NCI-H1436 (cell line): Measurements from ENCODE around the gene RARS1.

ENCODE experiments used
- DNase-seq: peaks from one replicate; lab custom pipeline; 2025; lab: John Stamatoyannopoulos, UW

Gene RARS1

GRCh38 chr5:168486136-168486879, at the start of gene RARS1:
RARS1 (plus strand) TSS chr5:168486471; CDS start chr5:168486499, 28 bp downstream.
- DNase-seq: peak; percentile 66

GRCh38 chr5:168438349-168438748, 47.9 kb upstream of the RARS1 start:
- DNase-seq: no peak

- no peak for DNase-seq
These were observed 42.7 kb upstream of the RARS1 start for GRCh38 chr5:168443533-168443932.

DNA sequence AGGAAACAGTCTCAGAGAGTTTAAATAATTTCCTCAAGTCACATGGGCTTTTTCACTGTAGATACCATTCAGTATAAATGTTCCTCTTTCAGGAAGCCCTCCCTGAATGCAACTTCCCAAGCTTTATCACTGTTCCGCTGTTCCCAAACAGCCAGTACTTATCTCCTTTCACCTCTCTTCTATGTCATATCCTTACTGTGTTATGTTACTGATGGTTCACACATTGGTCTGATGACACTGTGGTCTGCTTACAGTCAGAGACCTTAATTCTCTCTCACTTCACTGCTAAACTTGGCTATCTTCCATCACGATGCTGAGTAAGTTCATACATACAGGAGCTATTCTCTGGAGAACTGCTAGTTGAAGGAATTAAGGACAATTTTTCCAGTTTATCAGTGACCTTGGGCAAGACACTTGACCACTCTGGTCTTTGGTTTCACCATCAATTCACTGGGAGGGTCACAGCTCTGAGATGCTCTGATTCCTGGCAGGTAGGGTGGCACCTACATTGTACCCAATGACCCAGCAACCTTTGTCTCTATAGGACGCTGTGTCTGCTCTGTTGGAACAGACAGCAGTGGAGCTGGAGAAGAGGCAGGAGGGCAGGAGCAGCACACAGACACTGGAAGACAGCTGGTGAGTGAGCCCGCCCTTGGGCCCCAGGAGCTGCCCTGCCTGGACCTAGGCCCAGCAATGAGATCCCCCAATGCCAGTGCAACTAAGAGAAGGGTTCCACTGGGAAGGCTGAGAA, 42.1 kb upstream of the RARS1 start:
- DNase-seq: no peak

- DNase-seq: no peak
These were observed 39.2 kb upstream of the RARS1 start for GRCh38 chr5:168446983-168447619.

DNA sequence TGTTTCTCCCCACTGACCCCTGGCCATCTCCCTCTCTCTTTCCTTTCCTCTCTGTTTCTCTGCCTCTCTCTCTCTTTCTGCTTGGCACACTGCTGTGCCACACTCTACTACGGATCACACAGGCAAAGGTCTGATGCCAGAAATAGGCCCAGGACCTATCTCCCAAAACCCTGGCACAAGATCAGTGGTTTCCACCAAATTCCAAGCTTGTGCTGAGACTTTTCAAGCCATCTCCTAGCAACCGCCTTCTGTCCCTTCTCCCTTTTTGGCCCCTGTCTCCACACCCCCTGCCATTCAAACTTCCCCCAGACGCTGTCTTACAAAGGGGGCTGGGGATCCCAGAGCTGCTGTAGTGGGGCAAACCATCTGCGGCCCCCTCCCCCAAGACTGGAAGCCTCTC, 38.5 kb upstream of the RARS1 start:
- no peak for DNase-seq

DNA sequence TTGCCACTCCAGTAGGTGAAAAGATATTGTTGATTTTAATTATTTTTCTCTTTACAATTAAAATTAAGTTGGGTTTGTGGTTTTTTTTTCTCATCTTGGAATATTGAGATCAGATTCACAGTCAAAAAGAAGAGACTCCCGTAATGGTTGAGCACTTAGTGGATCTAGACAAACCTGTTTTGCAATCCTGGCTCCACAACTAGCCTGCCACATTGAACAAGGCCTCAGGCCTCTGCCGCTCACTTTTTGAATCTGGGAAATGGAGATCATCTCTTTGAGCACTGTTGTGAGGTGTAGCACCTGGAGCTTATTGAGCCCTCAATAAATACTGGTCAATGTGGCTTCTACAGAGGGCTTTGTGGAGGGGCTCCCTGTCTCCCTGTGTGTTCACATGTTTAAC, 37.1 kb upstream of the RARS1 start:
- DNase-seq: no peak

DNA sequence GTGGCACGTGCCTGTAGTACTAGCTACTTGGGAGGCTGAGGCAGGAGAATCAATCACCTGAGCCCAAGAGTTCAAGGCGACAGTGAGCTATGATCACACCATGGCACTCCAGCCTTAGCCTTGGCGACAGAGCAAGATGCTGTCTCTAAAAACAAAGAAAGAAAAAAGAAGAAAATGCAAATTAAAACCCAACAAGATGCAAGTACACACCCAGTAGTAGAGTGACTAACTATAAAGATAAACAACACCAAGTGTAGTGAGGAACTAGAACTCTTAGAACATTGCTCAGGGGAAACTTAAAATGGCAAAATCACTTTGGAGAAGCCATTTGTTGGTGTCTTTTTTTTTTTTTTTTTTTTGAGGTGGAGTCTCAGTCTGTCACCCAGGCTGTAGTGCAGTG, 34.7 kb upstream of the RARS1 start:
- no peak for DNase-seq

- no peak for DNase-seq
These were observed 31.1 kb upstream of the RARS1 start for GRCh38 chr5:168455201-168455600.

- no peak for DNase-seq
These were observed 28.7 kb upstream of the RARS1 start for GRCh38 chr5:168457542-168457941.

DNA sequence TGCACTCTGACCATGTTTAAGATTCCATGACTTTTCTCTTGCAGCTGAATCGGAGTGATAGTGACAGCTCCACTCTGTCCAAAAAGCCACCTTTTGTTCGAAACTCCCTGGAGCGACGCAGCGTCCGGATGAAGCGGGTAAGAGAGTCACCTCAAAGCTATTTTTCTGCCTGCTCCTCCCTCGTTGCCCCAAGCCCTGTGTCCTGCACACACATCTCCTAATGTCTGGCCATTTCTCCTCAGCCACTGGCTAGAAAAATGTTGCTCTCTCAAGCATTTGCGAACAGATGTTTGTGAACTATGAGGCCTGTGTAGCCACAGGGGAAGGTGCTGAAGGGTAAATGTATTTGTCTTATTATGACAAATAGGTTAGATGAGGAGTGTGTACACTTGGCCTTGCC, 25.7 kb upstream of the RARS1 start:
- DNase-seq: no peak

DNA sequence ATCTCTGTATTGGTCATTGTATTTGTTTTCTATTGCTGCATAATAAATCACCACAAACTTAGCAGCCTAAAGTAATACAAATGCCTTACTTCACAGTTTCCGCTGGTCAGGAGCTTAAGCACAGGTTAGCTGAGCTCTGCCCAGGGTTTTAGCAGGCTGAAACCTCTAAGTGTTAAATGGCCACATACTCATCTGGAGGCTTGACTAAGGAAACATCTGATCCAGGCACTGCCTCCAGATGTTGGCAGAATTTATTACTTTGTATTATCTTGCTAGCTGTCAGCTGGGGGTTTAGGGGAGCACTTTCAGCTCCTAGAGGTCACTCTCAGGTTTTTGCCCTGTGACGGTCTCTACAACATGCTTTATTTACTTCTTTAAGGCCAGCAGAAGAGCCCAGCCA, 23.2 kb upstream of the RARS1 start:
- no peak for DNase-seq

DNA sequence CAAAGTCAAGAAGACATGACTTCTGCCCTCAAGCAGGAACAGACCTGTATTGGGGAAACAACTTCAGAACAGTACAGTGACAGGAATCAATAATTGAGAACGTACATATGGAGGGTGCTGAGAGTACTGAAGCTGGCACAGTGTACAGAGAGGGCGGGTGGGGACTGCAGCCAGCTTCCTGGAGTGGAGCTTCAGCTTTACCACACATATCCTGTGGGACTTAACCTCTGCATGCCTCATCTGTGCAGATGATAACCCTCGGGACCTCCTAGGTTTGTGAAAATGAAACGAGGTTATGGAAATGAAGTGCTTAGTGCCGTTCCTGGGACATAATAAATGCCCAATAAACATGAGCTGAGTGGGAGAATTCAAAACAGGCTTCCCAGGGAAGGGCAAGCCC, 22.1 kb upstream of the RARS1 start:
- no peak for DNase-seq

DNA sequence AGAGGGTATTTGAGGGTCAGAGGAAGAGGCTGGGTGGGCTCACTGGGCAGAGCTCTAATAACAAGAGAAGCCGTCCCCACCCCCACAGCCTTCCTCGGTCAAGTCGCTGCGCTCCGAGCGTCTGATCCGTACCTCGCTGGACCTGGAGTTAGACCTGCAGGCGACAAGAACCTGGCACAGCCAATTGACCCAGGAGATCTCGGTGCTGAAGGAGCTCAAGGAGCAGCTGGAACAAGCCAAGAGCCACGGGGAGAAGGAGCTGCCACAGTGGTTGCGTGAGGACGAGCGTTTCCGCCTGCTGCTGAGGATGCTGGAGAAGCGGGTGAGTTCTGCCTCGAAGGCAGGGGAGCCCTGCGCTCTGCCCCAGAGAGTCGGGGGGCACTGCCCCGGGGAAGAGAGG, 21.6 kb upstream of the RARS1 start:
- DNase-seq: no peak

DNA sequence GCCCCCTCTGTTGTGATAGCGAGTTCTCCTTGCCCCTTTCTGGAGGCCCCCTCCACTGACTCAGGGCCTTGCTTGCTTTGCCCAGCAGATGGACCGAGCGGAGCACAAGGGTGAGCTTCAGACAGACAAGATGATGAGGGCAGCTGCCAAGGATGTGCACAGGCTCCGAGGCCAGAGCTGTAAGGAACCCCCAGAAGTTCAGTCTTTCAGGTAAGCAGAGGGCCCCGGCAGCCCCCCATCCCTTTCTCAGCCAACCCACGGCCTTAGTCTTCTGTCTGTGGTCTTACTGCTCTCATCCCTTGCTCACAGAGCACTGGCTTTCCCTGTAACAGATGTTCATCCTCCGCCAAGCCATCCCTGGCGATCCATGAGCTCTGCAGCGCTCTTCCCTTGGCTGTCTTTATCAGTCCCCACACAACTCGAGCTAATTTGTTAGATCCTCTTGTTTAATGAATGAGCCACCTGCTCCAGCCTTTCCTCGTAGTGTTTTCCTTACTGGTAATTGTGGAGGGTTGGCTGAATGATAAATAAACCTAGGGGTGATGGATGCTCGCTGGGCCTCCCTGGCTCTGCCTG, 18.4 kb upstream of the RARS1 start:
- DNase-seq: no peak

- DNase-seq: no peak
These were observed 17.4 kb upstream of the RARS1 start for GRCh38 chr5:168468836-168469235.

- DNase-seq: no peak
These were observed 16.5 kb upstream of the RARS1 start for GRCh38 chr5:168469816-168470215.

DNA sequence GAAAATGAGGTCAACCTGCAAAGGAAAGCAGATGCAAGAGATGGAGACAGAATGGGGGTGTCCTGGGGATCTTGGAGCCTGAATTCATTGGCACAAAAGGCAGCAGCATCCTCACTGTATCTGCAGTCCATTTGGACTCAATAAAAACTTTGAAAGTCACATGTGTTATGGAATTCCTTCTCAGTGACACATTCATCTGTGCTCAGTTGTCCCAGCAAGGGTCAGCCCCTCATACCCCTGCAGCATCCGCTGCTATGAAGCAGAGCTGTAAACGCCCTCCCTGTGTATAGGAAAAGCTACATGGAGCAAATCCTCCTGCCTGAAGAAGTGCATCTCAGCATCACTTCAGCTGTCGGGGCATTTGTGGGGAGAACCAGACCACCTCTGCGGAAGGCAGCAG, 14.5 kb upstream of the RARS1 start:
- DNase-seq: no peak

DNA sequence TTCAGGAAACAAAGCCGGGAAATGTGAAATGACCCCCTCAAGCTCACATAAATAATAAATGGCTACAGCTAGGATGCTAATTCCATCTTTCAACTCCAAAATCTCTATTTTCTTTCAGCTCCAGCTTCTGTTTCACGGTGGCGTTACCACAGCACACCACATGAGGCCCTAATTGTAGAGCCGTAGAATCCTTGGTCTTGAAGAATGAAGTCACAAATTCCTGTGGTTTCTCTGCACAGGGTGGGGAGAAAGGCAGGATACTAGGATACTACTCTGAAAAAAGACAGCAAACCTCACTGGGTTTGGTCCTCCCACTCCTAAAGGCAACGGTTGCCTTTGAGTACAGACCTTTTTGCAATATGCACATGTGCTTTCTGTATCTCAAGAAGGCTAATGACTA, 13.9 kb upstream of the RARS1 start:
- no peak for DNase-seq

DNA sequence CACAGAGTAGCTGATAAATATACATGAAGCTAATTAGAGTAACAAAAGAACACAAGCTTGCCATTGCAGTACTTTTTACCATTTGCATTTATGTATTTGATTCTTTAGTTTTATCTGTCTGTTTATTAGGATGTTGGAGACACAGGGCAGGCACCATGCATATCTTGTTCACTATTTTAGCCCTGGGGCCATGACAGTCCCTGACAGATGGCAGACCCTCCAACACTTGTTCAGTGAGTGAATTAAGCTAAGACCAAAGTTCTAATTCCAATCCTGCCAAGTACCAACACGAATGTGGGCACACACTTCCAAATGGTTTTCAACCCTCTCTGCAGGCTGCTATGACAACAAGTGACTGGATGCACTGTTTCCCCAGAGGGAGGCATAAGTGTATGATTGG, 12.0 kb upstream of the RARS1 start:
- DNase-seq: no peak

DNA sequence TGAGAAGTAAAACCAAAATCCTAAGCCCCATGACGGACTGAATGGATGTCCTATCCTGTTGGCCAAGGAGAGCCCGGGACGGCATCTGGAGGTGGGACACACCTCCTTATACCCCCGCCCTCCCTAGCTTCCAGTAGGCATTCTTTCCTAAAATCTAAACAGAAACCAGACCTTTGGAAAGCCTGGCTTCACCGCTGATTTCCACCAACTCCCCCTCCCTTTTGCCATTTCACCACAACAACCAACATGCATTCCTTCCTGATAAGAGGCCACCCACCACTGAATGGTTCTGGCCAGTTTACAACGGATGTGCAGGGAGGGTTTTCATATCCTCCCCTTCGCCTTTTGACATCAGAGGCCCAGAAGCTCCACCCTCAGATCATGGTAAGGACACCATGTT, 9.2 kb upstream of the RARS1 start:
- no peak for DNase-seq

GRCh38 chr5:168479166-168479565, 7.1 kb upstream of the RARS1 start:
- no peak for DNase-seq

DNA sequence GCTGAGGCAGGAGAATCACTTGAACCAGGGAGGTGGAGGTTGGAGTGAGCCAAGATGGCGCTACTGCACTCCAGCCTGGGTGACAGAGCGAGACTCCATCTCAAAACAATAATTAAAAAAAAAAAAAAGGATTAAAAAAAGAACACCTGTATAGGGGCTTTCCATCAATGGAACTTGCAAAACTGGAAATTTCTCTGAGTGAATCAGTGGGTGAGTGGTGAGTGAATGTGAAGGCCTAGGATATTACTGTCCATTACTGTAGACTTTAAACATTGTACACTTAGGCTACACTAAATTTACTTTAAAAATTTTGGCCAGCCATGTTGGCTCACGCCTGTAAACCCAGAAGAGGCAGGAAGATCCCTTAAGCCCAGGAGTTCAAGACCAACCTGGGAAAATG, 5.7 kb upstream of the RARS1 start:
- no peak for DNase-seq
